Activated naive CD8-positive, alpha-beta T cell treated with anti-CD3 and anti-CD28 coated beads, Interleukin-2, amount 50 U/mL, for 16 hours (primary cell): ENCODE results near the gene PC.
"Not testable (repeated sequence)": the region's sequence is repeated elsewhere in the genome, so short reads cannot be mapped to it uniquely, and the experiment has no call there.

Source experiments
- DNase-seq: peaks from one replicate; pipeline ENCODE4 v3.0.0-alpha.2; 2020; ENCODE audit warnings: low read depth, low spot score

The PC gene

GRCh38 chr11:66981976-66982578 is 23.9 kb upstream of the PC start:
- no peak for DNase-seq

GRCh38 chr11:66979336-66979980 is 21.3 kb upstream of the PC start:
- DNase-seq, result no peak

- DNase-seq, result no peak
Measured at GRCh38 chr11:66978717-66979116, 20.5 kb upstream of the PC start.

GRCh38 chr11:66978229-66978628 is 20.0 kb upstream of the PC start:
- no peak for DNase-seq

GRCh38 chr11:66976925-66977324 is 18.7 kb upstream of the PC start:
- DNase-seq, result no peak

DNA sequence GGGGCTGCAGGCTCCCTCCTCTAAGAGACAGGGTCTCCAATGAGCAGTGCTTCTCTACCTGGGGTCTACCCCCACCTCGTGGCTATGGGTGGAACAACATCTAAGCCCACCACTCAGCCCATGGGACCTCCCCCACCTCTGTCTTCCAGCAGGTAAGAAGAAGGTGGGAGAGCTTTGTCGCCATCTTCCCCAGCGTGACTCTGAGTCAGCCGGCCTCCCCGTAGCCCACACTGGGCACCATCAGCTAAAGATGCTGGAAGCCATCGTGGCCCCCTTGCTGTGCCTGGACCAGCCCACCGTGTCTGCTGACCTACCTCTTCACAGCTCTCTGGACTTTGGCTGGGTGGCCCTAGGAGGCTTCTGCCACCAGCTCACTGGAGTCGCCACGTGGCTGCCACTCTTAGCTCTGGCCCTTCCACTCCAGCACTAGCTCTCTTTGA is 17.9 kb upstream of the PC start:
- no peak for DNase-seq

DNA sequence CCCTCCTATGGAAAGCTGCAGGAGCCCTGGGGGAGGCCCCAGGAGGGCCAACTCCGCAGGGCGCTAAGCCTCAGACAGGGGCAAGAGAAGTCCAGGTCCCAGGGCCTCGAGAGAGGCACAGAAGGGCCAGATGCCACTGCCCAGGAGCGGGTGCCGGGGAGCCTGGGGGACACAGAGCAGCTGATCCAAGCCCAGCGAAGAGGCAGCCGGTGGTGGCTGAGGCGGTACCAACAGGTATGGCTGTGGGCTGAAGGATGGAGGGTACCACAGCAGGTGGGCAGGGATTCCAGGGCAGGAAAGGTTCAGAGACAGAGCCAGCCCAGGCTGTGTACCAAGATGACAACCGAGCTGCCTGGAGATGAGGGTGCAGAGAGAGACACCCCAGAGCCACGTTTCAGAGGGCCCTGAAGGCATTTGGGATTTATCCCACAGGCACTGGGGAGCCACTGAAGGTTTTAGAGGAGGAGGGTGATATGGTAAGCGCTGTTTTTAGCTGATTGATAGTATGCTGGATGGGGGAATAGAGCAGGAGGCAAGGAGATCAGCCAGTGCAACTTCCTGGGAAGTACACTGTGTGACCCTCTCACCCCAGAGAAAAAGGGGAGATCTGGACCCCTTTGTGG is 17.3 kb upstream of the PC start:
- no peak for DNase-seq

GRCh38 chr11:66974724-66975404 is 16.7 kb upstream of the PC start, which contains the start of gene C11orf86:
Gene C11orf86 (plus strand): TSS chr11:66975304. CDS start chr11:66975363, 59 bp downstream.
- no peak for DNase-seq

- DNase-seq, result no peak
Measured at GRCh38 chr11:66973956-66974580, 15.9 kb upstream of the PC start.

DNA sequence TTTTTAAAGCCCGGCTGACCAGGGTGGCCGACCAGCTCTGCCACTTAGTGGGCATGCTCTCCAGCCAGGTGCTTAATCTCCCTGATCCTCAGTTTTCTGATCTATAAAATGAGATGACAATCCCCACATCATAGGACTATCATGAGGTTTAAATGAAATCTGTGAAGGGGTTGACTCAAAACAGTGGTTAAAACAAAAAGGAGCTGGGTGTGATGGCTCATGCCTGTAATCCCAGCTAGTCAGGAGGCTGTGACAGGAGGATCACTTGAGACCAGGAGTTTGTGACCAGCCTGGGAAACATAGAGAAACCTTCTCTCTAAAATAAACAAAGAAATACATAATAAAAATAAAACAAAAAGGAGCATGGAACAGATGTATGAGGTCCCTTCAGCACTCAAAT is 13.3 kb upstream of the PC start:
- DNase-seq, result no peak

- no peak for DNase-seq
Measured at GRCh38 chr11:66970807-66971442, 12.7 kb upstream of the PC start.

DNA sequence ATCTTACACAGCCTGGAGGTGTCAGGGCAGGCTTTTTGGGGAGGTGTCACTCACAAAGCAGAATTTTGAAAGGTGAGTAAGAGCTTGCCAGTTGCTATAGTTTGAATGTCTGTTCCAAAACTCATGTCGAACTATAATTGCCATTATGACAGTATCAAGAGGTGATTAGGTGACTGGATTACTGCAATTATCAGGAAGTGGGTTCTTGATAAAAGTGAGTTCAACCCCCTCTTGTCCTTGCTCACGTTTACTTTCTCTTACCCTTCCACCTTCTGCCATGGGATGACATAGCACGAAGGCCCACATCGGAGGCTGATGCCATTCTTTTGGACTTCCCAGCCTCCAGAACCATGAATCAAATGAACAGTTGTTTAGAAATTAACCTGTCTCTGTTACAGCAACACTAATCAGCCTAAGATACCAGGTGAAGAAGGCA is 12.2 kb upstream of the PC start:
- DNase-seq, result no peak

GRCh38 chr11:66969584-66970225 is 11.5 kb upstream of the PC start:
- DNase-seq, result no peak

DNA sequence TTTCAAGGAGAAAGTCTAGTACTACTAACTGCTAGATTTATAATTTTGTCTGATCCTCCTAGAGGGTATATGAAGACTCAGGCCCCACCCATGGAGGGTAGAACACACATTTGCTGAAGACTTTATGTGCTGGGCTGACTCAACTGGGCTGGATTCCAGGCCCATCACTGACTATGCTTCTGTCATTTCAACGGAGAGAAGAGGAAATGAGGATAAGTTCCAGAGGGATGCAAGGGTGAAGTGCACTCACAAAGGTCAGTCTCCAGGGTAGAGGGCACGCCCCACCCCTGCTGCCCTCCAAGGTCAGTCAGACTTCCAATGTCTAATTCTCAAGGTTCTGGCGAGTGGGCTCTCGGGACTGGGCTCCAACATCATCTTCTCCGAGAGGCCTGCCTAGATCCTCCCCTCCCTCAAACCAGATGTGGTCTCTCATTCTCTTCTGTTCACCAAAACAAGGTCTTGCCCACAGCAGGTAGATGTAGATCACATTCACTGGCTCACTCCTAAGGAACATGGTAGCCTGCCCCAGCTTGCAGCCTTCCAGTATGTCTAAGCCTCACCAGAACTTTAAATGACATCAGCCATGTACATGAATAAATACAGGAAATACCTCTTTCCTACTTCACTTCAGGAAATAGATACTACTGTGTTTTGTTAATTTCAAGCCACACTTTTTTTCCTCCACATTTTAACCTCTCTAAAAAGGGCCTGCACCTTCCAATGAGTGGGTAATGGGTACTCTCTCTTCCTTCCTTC is 9.7 kb upstream of the PC start:
- DNase-seq, result no peak

DNA sequence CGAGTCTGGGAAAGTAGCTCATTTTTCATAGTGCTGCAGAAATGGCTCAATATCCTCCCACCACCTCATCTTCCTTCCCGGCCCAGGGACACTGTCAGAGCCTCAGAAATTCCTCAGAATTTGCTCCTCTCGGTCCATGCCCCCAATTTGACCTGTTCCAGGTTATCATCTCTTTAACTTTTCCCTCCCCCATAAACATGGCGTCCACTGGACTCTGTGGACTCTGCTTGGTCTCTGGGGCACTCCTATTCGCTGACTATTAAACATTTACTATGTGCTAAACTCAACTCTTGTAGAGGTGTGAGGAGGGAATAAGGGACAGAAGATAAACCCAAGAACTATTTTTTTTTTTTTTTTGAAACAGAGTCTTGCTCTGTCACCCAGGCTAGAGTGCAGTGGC is 8.2 kb upstream of the PC start:
- no peak for DNase-seq

GRCh38 chr11:66964495-66964894 is 6.3 kb upstream of the PC start:
- no peak for DNase-seq

DNA sequence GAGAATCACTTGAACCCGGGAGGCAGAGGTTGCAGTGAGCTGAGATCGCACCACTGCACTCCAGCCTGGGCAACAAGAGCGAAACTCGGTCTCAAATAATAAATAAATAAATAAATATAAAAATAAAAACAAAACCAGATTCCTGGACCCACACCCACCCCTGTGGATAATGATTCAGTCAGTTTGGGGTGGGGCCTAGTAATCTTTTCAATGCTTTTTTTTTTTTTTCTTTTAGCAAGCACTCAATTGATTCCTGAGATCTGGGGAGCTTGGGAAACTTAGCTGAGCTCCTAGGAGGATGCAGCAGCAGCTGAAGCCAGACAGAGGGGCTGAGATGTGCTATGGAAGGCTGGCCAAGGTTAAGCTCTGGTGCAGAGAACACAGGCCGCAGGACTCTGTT is 4.6 kb upstream of the PC start:
- DNase-seq, result no peak

- DNase-seq, result no peak
Measured at GRCh38 chr11:66962247-66962646, 4.1 kb upstream of the PC start.

DNA sequence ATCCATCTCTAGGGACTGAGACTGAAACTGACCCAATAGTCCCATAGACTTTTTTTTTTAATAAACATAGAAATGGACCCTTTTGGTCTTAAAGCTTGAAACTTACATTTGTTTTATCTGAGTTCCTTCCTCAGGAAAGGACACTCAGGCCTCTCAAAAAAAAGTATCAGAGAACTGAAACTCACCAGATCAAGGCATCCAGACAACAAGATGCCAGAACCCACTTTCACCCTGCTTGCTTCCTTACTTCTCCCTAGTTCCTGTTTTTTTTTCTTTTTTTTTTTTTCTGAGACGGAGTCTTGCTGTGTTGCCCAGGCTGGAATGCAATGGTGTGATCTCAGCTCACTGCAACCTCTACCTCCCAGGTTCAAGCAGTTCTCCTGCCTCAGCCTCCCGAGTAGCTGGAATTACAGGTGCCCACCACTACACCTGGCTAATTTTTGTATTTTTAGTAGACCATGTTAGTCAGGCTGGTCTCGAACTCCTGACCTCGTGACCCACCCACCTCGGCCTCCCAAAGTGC is 3.6 kb upstream of the PC start:
- not testable (repeated sequence) for DNase-seq

GRCh38 chr11:66958956-66959274 is 732 bp upstream of the PC start:
- no peak for DNase-seq

- no peak for DNase-seq
Measured at GRCh38 chr11:66957971-66958231, 282 bp downstream of the PC start.
